Measurements from ENCODE around the gene HTT.

HTT gene

DNA sequence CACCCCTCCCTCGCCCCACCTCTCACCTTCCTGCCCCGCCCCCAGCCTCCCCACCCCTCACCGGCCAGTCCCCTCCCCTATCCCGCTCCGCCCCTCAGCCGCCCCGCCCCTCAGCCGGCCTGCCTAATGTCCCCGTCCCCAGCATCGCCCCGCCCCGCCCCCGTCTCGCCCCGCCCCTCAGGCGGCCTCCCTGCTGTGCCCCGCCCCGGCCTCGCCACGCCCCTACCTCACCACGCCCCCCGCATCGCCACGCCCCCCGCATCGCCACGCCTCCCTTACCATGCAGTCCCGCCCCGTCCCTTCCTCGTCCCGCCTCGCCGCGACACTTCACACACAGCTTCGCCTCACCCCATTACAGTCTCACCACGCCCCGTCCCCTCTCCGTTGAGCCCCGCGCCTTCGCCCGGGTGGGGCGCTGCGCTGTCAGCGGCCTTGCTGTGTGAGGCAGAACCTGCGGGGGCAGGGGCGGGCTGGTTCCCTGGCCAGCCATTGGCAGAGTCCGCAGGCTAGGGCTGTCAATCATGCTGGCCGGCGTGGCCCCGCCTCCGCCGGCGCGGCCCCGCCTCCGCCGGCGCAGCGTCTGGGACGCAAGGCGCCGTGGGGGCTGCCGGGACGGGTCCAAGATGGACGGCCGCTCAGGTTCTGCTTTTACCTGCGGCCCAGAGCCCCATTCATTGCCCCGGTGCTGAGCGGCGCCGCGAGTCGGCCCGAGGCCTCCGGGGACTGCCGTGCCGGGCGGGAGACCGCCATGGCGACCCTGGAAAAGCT is at the start of gene HTT, which contains the start of gene HTT-AS:
Gene HTT (plus strand): TSS at position 604 of the 768 bp plus-strand sequence. CDS start 145 bp downstream, at position 749.
Gene HTT-AS (minus strand): TSS at position 461 of the 768 bp plus-strand sequence.
- peak; percentile 77 for DNase-seq

DNA sequence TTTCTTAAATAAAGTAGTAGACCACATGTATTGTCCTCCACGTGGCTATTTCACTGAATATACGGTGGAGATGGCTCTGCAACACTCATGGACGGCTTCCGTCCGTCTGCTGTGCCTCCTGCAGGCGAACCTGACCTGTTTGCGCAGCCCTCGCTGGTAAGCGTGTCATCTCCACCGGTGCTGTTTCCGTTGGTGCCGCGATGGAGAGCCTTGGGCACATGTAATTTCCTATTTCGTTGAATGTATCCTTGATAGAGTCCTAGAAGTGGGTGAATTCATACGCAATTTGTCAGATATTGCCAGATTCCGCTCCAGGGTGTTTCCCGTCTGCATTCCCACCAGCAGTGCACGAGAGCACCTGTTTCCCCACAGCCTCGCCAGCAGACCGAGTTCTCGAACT is 48.6 kb upstream of the HTT start:
- no peak for DNase-seq

DNA sequence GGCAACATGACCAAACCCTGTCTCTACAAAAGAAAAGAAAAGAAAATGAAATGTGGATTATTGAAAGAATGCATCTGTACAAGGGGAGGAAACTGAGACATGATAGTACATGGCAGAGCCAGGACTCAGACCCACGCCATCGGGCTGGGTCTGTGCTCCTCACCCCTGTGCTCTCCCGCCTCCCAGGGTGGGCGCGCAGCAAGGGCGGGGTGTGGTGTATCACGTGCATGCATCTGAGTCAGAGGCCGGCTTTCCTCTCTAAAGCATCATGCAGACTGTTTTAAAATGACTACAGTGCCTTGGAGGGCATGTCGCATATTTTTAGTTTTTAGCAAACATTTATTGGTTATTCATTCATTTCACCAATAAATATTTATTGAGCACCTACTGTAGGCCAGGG is 47.9 kb upstream of the HTT start:
- no peak for DNase-seq

DNA sequence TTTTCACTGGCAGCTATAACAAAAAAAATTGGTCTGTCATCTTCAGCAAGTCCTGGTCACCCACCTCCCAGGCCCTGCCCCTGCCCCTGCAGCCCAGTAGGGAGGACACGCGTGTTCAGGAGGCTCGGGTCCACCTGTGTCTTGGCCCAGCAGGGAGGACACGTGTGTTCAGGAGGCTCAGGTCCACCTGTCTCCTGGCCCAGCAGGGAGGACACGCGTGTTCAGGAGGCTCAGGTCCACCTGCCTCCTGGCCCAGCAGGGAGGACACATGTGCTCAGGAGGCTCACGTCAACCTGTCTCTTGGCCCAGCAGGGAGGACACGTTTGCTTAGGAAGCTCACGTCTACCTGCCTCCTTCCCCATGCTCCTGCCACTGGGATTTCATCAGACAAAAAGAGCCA is 45.0 kb upstream of the HTT start:
- no peak for DNase-seq

DNA sequence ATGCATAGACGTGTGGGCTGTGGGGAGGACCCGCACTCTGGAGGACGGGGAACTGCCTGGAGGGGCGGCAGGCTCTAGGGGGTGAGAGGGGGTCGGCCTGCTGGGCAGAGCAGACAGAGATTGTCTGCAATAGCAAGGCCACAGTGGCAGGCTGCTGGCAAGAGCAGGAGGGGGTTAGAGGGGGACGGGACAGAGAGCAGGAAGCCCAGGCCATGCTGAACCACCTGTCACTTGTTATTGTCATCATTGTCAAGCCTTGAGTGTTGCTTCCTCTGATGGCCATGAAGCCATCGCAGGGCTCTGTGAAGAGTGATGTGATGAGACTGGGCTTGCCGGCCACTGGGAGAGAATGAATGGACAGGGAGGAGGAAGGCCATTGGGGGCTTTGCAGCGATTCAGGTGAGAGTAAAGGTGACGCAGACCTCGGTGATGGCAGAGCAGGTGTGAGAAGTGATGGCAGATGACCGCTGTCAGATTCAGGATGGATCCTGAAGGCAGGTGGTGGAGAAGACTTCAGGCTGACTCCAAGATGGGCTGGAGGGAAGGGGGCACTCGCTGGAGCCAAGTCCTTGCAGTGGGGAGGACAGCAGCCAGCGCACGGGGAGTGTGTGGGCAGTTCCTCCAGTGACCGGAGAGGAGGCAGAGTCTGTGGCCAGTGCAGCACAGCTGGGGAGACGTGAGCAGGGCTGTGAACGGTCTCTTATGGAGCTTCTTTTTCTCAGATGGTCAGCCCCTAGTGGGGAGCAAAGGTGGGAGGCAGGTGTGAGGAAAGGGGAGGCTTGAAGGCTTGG is 43.7 kb upstream of the HTT start:
- DNase-seq, result no peak

DNA sequence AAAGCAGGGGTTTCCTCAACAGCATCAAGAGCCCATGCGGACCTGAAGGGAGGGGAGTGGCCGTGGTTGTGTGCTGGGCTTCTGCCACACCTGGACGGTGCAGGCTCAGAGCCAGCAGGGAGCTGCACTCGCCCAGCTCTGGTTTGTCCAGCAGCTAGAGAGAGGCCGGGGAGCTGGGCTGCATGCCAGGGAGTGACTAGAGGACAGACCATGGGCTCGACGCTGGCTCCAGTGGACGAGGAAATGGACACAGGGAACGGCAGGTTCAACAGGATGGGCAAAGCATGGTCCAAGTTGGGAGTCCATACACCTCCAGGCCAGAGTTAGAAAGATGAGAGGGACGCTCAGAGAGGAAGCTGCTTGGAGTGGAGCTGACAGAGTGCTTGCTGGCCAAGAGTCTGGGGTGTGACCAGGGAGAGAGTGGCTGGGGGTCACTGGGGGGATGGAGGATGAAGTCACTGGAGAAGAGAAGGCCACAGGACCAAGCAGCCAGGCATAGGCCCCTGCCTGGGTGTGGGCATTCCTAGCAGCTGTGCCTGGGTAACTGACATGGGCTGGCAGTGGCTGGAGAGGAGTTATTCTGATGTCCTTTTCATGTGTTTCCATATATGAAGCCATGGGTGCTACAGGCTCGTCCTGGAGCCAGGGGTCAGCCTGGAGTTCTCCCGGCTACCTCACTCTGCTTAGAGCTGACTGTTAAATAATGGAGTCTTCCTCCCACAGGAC is 43.0 kb upstream of the HTT start:
- DNase-seq, result no peak

DNA sequence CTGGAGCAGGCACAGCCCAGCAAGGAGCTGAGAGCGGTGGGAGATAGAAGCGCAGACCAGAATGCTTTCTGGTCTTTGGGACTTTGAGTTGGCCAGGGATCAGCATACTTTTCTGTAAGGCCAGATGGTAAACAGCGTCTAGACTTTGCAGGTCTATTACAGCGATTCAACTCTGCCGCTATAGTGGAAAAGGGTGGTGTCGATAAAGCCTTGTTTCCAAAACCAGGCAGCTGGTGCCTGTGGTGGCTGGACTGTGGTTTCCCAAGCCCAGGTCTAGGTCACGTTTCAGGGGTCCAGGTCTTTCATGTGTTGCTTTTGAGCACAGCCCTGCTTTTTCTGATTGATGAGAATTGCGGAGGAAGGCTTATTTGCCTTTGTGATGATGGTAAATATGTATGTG is 40.2 kb upstream of the HTT start:
- DNase-seq, result no peak

DNA sequence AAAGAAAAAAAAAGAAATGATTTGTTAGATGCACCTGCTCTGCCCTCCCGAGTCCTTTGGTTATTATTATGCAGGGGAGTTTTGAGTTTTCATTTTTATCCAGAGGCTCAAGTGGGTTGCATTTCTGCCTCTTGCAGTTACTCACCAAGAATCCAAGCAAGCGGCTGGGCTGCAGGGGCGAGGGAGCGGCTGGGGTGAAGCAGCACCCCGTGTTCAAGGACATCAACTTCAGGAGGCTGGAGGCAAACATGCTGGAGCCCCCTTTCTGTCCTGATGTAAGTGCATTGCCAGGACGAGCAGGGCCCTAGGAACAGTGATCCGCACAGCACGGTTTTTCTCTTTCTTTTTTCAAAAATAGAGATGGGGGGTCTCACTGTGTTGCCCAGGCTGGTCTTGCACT is 39.2 kb upstream of the HTT start:
- no peak for DNase-seq

DNA sequence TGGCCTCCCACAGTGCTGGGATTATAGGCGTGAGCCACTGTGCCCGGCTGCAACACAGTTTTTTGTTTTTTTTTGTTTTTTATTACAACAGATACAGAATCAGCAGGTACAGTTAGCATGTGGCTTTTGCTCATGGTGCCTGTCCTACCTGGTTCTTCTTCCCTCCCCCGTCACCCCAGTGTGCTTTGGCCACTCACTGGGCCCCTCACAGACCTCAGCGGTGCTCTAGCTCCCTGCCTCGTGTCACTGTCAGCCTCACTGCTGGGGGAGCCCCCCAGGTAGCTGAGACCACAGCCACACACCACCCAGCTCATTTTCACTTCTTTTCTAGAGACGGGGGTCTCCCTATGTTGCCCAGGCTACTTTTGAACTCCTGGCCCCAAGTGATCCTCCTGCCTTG is 38.8 kb upstream of the HTT start:
- no peak for DNase-seq

DNA sequence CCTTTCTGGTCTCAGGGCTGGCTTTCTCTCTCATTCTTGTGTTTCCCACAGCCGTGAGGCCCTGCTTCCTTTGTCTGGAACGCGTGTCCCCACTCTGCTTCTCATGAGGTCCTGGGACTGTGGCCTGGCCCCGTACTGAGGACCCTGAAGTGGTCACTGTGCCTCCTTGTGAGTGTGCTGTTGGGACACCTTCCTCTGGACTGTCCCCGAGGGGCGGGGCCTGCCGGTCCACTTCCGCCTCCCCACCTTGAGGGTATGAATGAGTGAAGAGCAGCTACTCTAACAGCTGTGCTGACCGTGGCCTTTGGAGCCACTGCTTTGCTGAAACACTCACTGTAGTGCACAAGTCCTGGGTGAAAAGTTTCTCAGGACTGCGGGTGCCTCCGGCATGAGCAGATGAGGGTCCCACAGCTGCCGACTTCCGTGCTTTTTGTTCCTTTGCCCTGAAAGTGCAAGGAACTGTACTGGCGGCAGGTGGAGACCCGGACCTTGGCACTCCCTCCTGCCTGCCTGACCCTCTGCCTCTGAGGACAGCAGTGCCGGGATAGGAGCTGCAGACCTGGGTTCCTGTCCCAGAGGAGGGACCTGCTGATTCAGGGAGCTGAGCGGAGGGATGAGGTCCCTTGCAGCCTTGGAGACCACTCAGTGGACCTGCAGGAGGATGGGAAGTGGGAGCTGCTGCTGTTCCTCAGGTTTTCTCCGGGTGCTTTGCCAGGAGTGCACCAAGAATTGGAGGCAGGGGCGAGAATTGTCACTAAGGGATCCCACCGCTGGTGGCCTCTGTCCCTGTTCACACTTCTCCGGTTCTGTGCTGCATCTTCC is 38.1 kb upstream of the HTT start:
- no peak for DNase-seq

DNA sequence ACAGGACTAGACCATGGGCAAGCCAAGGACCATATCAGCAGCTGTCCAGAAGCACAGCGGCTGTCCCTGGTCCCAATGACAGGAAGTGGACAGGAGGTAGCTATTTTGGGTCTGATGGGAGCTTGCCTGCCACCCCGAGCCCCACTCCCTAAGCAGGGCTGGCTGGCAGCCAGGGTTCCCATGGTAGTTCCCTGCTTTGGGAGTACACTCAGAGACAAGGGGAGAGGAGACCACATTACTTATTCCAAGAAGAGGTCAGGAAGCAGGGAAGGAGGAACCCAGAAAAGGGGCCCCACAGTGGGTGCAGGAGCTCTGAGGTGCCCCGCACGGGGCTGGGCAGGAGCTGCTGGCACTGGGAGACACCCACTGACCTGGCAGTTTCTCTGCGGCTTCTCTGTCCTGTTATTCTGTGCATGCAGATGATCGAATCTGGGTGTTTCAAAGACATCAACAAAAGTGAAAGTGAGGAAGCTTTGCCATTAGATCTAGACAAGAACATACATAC is 36.5 kb upstream of the HTT start:
- DNase-seq, result no peak

DNA sequence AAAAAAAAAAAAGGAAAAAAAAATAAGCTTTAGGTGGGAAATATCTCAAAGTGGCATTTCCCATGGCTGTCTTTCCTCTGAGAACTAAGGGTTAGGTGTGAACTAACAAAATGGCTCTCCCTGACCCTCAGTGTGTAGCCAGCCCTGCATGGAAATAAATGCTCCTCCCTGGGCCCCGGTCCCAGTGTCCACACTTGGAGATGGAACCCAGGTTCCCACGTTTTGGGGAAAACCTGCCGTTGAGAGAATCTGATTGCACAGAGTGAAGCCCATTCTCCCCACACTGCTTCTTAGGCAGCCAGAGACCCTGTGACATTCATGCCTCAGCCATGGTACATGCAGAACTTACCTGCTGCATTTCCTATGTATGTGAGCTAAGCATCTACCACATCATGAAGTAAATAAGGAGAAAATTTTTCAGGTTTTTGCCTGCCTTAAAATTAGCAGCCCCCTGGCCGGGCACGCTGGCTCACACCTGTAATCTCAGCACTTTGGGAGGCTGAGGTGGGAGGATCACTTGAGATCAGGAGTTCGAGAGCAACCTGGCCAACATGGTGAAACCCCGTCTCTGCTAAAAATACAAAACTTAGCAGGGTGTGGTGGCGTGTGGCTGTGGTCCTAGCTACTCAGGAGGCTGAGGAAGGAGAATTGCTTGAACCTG is 34.6 kb upstream of the HTT start:
- DNase-seq, result no peak

DNA sequence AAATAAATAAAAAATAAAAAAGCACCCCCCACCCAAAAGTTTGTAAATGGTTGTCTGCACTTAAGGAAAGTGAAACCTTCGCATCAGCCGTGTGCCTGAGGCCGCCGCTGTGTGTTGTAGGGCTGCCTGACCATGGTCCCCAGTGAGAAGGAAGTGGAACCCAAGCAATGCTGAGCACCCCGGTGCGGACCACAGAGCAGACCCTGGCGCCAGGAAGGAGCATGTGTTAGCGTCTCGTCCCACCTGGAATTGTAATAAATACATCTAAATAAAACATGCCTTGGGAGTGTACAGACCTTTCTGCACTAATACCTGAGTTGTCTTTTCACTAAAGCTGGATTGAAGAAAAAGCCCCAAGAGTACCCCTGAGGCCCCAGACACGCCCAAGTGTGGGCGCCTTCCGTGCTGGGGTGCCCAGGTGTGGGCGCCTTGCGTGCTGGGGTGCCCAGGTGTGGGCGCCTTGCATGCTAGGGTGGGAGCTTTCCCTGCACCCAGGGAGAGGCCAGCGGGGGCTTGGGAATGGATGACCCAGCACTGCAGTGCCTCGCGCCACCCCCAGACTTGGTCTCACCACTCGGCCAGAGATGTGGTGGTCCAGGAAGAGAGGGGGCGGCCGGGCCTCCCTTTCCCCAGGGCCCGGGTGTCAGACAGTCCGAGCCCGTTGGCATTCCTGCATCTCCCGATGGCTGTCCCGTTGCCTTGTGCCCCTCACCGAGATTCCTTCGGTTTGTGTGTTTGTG is 33.9 kb upstream of the HTT start:
- no peak for DNase-seq

DNA sequence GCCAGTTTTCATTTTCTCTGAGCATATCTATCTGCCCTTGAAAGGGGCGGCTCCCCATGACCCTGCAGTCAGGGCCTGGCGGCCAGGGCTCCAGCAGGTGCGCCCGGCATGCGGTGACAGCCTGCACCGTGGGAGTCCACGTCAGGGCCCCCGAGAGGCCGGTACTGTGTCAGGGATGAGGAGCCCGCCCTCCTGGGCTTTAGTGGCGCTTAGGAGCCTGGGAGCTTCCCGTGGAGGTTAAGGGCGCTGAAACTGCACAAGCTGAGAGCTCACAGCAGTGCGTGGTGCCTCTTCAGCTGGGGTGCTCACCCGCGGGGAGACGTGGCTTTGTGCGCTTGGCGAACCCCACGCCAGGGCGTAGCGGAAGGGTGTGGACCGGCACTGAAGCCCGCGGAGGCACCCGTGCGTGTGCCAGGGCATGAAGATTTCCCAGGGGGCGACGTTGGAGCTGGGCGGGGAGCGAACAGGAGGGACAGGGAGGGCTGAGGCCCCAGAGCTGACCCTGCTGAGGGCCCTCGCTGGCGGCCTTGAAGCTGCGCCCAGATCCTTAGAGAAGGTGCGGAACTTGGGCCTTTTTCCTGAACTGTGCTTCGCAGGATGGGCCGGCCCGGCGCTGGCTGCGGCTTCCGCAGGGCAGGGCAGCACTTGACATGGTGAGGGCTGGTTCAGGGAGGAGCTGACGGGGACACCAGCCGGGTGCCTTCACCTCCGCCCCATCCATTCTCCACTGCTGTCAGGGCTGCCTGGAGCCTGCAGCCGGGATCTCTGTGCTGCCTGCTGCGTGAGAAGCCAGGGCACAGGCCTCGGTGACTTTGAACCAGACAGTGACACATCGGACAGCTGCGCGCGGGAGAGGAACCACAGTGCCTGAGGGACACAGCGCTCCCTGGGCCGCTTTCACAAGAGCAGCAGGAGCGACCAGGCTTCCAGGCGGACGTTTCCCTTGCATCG is 33.0 kb upstream of the HTT start:
- DNase-seq, result peak; percentile 2

DNA sequence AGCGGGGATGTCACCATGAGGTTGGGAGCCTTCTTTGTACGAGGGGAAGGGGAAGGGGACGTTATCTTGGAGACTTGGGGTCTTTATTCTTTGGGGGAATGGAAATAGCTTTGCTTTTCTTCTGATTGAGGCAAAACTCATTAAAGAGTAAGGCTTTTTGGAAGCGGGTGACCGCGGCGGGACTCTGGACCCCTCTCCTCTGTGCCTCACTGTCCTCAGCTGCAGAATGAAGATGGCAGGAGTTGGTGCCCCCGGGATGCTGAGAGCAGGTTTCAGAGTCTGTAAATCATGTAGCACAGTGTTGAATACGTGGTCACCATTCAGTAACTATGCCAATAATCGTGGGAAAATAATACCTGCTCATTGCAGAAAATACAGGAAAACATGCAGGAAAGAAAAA is 32.3 kb upstream of the HTT start:
- no peak for DNase-seq

DNA sequence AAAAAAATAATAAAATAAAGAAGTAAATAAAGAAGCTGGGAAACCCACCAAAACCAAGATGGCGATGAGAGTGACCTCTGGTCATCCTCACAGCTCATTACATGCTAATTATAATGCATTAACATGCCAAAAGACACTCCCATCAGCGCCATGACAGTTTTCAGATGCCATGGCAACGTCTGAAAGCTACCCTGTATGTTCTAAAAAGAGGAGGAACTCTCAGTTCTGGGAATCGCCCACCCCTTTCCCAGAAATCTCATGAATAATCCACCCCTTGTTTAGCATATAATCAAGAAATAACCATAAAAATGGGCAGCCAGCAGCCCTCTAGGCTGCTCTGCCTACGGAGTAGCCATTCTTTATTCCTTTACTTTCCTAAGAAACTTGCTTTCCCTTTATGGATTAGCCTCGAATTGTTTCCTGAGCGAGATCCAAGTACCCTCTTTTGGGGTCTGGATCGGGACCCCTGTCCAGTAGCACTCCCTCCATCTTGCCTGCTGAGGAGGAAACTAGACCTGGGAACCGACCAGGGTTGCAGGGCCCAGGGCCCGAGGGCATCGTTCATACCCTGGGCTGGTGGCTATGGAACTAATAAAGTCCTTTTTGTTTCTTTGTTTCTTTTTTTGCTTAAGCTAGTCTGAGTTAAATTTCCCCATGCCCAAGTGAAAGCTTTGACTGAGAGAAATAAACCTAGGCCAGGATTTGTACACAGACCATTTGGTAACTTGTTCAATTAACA is 31.0 kb upstream of the HTT start:
- DNase-seq, result no peak

DNA sequence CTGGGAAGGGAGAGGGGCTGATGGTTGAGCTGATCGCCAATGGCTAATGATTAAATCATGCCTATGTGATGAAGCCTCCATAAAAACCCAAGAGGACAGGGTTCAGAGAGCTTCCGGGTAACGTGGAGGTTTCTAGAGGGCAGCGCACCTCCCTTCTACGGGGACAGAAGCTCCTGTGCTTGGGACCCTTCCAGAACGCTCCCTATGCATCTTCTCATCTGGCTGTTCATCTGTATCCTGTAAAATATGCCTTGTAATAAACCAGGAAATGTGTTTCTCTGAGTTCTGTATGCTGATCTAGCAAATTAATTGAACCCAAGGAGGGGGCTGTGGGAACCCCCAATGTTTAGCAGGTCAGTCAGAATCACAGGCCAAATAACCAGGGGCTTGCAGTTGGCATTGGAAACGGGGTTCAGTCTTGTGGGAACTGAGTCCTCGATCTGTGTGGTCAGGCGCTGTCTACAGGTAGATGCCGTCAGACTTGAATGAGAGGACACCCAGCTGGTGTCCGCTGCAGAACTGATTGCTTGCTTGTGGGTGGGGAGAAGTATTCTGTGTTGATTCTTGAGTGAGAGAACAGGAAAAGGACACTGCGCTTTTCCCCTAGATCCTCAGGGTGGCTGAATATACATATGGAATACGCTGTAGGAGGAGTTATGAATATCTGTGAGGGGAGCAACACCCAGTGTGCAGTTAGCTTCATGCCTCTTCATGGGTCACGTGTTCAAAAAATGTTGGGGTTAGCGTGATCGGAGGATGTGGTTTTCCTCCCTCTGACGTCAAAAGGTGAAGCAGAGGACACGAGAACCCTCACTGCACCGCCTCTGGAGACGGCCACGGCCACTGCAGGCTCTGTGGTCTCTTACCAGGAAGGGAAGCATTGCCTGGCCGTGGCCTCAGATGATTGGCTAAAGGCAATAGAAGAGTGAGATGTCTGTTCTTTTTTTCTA is 29.3 kb upstream of the HTT start:
- DNase-seq, result no peak

DNA sequence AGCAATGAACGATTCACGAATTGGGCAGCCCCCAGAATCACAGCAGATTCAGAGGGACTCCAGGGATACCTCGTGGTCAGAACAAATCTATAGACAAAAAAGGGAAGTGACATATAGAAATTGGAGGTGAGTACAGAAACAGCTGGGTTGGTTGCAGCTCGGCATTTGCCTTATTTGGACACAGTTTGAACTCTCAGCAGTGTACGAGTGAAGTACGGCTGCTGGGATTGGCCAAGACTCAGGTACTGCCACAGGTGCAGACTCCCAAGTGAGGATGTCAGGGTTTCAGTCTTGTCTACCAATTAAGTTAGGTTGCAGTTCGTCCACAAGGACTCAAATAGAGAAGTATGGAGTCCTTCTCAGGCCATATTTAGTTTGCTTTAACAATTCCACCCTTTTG is 28.3 kb upstream of the HTT start:
- no peak for DNase-seq
